Measurements from ENCODE around the gene SOX2.

Gene SOX2

DNA sequence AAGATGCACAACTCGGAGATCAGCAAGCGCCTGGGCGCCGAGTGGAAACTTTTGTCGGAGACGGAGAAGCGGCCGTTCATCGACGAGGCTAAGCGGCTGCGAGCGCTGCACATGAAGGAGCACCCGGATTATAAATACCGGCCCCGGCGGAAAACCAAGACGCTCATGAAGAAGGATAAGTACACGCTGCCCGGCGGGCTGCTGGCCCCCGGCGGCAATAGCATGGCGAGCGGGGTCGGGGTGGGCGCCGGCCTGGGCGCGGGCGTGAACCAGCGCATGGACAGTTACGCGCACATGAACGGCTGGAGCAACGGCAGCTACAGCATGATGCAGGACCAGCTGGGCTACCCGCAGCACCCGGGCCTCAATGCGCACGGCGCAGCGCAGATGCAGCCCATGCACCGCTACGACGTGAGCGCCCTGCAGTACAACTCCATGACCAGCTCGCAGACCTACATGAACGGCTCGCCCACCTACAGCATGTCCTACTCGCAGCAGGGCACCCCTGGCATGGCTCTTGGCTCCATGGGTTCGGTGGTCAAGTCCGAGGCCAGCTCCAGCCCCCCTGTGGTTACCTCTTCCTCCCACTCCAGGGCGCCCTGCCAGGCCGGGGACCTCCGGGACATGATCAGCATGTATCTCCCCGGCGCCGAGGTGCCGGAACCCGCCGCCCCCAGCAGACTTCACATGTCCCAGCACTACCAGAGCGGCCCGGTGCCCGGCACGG lies 991 bp downstream of the SOX2 start:
- no peak for DNase-seq (ENCODE audit: low read depth)
- TF ChIP-seq, protein P1, sequence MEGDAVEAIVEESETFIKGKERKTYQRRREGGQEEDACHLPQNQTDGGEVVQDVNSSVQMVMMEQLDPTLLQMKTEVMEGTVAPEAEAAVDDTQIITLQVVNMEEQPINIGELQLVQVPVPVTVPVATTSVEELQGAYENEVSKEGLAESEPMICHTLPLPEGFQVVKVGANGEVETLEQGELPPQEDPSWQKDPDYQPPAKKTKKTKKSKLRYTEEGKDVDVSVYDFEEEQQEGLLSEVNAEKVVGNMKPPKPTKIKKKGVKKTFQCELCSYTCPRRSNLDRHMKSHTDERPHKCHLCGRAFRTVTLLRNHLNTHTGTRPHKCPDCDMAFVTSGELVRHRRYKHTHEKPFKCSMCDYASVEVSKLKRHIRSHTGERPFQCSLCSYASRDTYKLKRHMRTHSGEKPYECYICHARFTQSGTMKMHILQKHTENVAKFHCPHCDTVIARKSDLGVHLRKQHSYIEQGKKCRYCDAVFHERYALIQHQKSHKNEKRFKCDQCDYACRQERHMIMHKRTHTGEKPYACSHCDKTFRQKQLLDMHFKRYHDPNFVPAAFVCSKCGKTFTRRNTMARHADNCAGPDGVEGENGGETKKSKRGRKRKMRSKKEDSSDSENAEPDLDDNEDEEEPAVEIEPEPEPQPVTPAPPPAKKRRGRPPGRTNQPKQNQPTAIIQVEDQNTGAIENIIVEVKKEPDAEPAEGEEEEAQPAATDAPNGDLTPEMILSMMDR (IDR thresholded peaks at IDR 0.05; ENCODE audit: control insufficient read depth, insufficient read depth, low read depth, low read length, missing control alignments): no peak
- no peak overlapping the region; the same call in 1 of the 2 replicates for H3K4me3 ChIP-seq (ENCODE audit: control insufficient read depth, low read depth, low read length)

DNA sequence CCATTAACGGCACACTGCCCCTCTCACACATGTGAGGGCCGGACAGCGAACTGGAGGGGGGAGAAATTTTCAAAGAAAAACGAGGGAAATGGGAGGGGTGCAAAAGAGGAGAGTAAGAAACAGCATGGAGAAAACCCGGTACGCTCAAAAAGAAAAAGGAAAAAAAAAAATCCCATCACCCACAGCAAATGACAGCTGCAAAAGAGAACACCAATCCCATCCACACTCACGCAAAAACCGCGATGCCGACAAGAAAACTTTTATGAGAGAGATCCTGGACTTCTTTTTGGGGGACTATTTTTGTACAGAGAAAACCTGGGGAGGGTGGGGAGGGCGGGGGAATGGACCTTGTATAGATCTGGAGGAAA lies 1.5 kb downstream of the SOX2 start:
- DNase-seq (ENCODE audit: low read depth): no peak
- no peak overlapping the region for H3K4me3 ChIP-seq (ENCODE audit: control insufficient read depth, low read depth, low read length)
- TF ChIP-seq, protein P1 (IDR thresholded peaks at IDR 0.05; ENCODE audit: control insufficient read depth, insufficient read depth, low read depth, low read length, missing control alignments): no peak

DNA sequence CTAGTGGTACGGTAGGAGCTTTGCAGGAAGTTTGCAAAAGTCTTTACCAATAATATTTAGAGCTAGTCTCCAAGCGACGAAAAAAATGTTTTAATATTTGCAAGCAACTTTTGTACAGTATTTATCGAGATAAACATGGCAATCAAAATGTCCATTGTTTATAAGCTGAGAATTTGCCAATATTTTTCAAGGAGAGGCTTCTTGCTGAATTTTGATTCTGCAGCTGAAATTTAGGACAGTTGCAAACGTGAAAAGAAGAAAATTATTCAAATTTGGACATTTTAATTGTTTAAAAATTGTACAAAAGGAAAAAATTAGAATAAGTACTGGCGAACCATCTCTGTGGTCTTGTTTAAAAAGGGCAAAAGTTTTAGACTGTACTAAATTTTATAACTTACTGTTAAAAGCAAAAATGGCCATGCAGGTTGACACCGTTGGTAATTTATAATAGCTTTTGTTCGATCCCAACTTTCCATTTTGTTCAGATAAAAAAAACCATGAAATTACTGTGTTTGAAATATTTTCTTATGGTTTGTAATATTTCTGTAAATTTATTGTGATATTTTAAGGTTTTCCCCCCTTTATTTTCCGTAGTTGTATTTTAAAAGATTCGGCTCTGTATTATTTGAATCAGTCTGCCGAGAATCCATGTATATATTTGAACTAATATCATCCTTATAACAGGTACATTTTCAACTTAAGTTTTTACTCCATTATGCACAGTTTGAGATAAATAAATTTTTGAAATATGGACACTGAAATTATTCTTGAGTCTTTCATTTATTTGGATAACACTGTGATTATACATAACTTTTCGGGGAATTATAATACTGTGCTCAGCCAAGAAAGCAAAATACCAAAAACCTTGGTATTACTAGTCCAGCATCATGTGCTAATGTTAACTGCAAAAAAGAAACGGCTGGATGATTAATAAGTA lies 2.2 kb downstream of the SOX2 start:
- DNase-seq (ENCODE audit: low read depth): no peak
- TF ChIP-seq, protein P1 (IDR thresholded peaks at IDR 0.05; ENCODE audit: control insufficient read depth, insufficient read depth, low read depth, low read length, missing control alignments): no peak
- H3K4me3 ChIP-seq (ENCODE audit: control insufficient read depth, low read depth, low read length): no peak overlapping the region

DNA sequence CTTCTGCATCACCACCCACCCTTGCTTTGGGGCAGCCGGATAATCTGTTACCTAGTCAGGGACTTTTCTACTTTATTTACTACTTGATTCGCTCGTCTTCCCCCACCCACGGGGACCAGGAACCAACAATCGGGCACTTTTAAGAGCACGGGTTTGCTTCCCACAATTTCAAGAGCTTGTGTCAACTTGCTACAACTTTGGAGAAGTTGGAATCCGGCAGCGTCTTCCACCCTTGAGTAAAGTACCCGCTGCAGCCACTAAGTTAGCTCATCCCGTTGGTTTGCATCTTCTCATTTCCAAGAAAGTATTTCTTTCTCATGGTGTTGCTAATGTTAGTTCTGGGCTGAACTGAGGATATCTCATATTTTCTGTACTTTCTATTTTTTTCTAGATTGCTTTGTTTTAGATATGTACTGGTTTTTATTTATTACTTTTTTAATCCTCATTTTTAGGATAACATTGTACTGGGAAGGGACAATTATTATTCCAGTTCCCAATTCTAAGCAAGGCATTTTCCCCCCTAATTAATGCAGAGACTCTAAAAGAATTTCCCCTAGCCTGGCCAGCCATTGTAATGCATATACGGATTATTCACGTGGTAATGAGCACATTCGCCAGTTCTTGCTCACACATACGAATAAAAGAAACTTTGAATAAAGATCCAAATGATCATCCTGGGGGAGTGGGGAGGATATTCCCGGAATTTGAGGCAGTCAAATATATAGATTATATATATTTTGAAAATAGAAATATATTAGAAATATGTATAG lies 4.0 kb downstream of the SOX2 start:
- TF ChIP-seq, protein P1 (IDR thresholded peaks at IDR 0.05; ENCODE audit: control insufficient read depth, insufficient read depth, low read depth, low read length, missing control alignments): no peak
- H3K4me3 ChIP-seq (ENCODE audit: control insufficient read depth, low read depth, low read length): no peak overlapping the region
- no peak for DNase-seq (ENCODE audit: low read depth)

DNA sequence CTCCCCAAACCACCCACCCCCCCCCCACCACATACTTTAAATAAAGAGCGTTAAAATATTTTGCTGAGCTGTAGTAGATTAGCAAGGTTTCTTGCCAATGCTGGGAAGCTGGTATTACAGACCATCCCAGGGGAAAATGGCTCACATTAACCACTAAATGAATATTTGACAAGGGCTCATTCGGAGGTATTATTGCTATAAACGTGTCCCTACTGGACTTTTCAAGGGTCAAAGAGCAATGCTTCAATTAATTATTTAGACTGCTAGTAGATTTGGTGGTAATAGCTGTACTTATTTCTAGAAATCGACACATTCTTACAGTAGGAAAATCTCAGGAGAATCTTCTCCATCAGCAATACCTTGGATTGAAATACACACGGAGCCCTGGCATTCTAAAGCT lies 5.2 kb downstream of the SOX2 start:
- no peak overlapping the region for H3K4me3 ChIP-seq (ENCODE audit: control insufficient read depth, low read depth, low read length)
- no peak for DNase-seq (ENCODE audit: low read depth)
- TF ChIP-seq, protein P1 (IDR thresholded peaks at IDR 0.05; ENCODE audit: control insufficient read depth, insufficient read depth, low read depth, low read length, missing control alignments): no peak

DNA sequence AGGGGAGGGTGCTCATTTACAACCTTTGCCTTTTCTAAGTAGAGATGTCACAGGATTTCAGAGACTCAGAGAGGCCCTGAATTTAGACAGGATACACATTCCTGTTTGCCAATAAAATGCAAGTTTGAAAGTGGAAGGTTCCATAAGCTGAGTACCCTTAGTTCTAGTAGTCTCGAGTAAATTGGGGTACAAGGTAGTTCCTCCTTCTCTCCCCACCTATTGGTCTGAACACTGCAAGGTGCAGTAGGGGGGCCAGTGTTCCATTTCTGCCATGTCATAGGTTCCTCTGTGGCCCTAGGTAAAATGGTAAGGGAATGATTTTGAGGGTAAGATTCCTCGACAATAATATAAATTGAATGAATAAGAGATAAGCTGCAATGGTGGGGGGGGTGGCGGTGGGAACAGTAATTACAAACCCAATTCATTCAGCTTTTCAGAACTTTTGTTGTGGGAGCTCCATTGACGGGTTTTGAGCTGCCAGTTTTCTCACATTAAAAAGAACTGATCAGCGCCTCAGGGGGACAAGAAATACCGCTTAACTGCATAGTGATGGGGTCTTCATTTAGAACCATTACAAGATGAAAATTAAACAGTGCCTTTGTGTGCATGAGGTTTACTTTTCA lies 5.9 kb downstream of the SOX2 start:
- no peak for DNase-seq (ENCODE audit: low read depth)
- H3K4me3 ChIP-seq (ENCODE audit: control insufficient read depth, low read depth, low read length): no peak overlapping the region

More for the DNA sequence above, 5.9 kb downstream of the SOX2 start:
- TF ChIP-seq, protein P1 (IDR thresholded peaks at IDR 0.05; ENCODE audit: control insufficient read depth, insufficient read depth, low read depth, low read length, missing control alignments): no peak
